Measurements from ENCODE around the gene GAGE13.
"Not testable (repeated sequence)": the region's sequence is repeated elsewhere in the genome, so short reads cannot be mapped to it uniquely, and the experiment has no call there.

Gene GAGE13, protein sequence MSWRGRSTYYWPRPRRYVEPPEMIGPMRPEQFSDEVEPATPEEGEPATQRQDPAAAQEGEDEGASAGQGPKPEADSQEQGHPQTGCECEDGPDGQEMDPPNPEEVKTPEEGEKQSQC

DNA sequence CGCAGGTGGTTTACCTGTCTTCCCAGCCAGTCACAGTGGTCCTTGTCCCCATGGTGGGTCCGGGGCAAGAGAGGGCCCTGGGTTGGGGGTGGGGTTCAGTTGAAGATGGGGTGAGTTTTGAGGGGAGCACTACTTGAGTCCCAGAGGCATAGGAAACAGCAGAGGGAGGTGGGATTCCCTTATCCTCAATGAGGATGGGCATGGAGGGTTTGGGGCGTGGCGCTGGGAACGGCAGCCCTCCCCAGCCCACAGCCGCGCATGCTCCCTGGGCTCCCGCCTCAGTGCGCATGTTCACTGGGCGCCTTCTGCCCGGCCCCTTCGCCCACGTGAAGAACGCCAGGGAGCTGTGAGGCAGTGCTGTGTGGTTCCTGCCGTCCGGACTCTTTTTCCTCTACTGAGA is at the start of gene GAGE13:
Gene GAGE13, plus strand, starts transcription at position 301 of the 400 bp plus-strand sequence. CDS start 1,156 bp downstream, outside the sequence.
- not testable (repeated sequence) for FAIRE-seq

DNA sequence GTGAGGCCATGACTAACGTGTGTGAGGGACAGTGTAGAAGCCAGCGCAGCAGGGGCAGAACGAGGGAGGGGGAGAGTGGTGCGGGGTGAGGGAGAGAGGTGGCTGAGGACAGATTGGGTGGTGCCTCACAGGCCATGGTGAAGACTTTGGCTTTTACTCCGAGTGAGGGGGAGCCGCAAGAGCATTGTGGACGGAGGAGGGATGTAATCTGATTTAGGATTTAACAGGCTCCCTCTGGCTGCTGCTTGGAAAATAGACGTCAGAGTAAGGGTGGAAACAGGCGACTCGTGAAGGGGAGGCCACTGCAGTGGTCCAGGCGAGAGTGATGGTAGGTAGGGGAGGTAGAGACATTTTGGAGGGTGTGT is 48.8 kb upstream of the GAGE13 start:
- FAIRE-seq = no peak

DNA sequence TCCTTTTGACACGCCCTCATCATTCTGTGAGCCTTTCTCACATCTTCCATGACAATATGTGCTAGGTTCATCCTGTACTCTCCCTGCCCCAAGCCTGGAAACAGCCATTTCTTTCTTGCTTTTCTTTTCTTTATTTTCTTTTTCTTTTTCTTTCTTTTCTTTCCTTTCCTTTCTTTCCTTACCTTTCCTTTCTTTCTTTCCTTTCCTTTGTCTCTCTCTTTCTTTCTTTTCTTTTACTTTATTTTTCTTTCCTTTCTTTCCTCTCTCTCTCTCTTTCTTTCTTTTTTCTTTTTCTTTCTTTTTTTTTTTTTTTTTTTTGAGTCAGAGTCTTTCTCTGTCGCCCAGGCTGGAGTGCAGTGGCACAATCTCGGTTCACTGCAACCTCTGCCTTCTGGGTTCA is 47.2 kb upstream of the GAGE13 start:
- no peak for FAIRE-seq

DNA sequence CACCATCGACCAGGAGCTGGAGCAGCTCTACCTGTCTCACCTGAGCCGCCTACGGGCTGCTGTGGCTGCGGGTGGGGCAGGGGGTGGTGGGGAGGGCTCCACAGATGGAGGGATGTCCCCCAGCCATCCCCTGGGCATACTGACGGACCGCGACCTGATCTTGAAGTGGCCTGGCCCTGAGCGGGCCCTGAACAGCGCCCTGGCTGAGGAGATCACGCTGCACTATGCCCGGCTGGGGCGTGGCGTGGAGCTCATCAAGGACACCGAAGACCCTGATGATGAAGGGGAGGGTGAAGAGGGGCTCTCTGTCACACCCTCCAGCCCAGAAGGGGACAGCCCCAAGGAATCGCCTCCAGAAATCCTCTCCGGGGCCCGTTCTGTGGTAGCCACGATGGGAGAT is 45.2 kb upstream of the GAGE13 start:
- FAIRE-seq = no peak

DNA sequence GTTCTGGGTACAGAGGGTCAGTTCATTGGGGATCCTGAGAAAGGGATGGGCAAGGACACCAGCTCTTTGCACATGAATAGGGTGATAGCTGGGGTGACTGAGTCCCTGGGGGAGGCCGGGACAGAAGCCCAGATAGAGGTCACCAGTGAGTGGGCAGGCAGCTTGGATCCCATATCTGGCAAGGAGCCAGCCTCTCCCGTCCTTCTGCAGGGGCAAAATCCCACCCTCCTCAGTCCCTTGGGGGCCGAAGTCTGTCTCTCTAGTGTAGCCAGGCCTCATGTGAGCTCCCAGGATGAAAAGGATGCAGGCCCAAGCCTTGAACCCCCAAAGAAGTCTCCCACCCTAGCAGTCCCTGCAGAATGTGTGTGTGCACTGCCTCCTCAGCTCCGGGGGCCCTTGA is 44.8 kb upstream of the GAGE13 start:
- no peak for FAIRE-seq

DNA sequence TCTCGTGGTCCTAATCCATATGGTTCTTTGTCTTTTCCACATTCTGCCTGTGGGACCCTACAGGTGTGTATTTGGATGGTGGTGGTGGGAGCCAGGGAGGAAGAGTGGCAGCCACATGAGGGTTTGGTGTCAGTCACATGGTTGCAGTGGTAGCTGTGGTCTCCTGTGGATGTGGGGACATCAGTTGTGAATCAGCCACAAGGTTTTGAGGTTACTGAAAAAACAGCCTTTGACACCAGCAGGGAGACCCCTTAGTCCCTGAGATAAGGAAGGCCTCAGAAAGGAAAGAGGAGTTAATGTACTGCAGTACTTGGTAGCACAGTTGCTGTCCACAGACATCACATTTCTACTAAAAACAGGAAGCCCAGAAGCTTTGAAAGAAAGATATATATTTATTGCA is 43.7 kb upstream of the GAGE13 start:
- no peak for FAIRE-seq

DNA sequence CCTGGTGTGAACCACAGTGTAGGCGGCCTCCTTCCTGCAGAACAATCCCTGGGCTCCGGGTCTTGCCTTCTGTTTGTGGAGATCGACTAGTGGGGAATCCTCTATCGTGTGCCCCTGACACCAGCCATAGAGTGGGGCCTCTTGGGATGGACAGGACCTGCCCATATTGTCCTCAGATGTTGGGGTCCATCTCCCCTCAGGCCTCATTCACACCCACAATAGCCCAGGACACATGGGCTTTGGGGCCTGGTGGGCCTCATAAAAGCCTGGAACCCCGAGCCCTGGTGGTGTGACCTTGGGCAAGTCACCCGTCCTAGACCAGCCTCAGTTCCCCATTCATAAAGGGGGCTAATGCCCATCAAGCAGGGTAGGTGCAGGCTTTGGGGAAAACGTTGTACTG is 41.2 kb upstream of the GAGE13 start:
- FAIRE-seq = no peak

GRCh38 chrX:49291615-49292337 is 39.6 kb upstream of the GAGE13 start:
- no peak for FAIRE-seq

- FAIRE-seq = no peak
Observed at GRCh38 chrX:49292400-49293362, 38.7 kb upstream of the GAGE13 start.

- not testable (repeated sequence) for FAIRE-seq
Observed at GRCh38 chrX:49299293-49299692, 32.1 kb upstream of the GAGE13 start.

- FAIRE-seq = no peak
Observed at GRCh38 chrX:49300703-49301102, 30.7 kb upstream of the GAGE13 start.

DNA sequence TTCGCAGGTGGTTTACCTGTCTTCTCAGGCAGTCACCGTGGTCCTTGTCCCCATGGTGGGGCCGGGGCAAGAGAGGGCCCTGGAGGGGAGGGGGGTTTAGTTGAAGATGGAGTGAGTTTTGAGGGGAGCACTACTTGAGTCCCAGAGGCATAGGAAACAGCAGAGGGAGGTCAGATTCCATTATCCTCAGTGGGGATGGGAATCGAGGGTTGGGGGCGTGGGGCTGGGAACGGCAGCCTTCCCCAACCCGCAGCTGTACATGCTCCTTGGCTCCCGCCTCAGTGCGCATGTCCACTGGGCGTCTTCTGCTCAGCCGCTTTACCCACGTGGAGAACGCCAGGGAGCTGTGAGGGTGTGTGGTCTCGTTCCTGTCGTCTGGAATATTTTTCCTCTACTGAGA is 28.0 kb upstream of the GAGE13 start, which contains the start of gene GAGE10:
Gene GAGE10, plus strand, starts transcription at position 301 of the 400 bp plus-strand sequence. CDS start 1,214 bp downstream, outside the sequence.
- FAIRE-seq = no peak

- not testable (repeated sequence) for FAIRE-seq
Observed at GRCh38 chrX:49307775-49308174, 23.6 kb upstream of the GAGE13 start.

DNA sequence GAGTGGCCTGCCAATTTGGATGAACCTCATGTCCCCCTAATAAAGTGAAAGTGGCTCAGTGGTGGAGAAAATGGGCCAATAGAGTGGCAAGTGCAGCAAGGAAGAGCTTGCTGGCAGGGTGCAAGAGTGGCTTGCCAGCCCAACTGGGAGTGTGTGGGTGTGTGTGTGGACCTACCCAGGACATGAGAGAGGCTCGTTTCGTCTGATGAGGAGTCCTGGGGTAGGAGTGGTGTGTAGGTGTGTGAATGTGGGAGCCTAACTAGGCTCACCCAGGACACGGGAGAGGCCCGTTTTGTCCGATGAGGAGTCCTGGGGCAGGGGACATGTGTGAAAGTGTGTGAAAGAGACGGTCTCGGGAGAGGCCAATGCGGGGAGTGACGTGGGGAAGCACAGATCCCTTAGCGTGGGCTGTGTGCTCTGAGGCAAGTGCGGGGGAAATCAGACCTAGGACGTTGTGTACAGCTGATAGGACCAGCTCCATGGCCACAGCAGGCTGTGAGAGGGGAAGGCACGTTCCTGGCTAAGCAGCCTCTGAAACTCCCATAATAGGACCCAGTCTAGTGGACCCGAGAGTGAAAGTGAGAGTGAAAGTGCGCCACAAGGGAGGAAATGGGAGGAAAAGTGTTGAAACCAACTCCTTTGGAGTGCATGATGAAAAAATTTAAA is 22.6 kb upstream of the GAGE13 start:
- no peak for FAIRE-seq

- FAIRE-seq = peak; percentile 73
Observed at GRCh38 chrX:49309401-49309981, 21.9 kb upstream of the GAGE13 start.

DNA sequence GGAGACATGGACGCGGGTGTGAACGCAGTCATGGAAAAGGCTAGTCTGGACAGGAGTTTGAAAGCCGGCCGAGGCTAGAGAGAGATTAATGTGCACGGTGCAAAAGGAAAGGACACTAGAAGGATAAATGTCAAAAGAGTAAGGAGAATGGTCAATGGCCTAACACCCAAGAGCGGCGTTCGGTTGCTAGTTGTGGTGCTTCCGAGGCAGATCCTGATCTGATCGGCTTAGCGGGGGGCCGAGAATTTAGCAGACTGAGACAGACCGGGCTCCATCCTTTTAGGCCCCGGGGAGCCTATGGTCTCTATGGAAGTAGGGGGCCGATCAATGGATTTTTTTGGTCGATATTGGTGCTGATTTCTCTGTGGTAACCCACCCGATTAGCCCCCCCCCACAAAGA is 21.0 kb upstream of the GAGE13 start:
- no peak for FAIRE-seq

DNA sequence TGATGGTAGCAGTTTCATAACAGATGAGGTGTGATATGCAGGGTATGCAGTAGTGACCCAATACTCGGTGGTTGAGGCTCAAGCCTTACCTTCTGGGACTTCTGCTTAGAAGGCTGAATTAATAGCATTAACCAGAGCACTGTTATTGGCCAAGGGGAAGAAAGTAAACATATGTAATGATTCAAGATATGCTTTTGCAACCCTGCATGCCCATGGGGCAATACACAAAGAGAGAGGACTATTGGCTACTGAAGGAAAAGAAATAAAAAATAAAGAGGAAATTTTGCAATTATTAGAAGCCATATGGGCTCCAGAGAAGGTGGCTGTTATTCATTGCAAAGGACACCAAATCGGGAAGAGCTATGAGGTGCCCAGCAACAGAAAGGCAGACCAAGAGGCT is 19.2 kb upstream of the GAGE13 start:
- FAIRE-seq = no peak

GRCh38 chrX:49316085-49316484 is 15.3 kb upstream of the GAGE13 start:
- no peak for FAIRE-seq

DNA sequence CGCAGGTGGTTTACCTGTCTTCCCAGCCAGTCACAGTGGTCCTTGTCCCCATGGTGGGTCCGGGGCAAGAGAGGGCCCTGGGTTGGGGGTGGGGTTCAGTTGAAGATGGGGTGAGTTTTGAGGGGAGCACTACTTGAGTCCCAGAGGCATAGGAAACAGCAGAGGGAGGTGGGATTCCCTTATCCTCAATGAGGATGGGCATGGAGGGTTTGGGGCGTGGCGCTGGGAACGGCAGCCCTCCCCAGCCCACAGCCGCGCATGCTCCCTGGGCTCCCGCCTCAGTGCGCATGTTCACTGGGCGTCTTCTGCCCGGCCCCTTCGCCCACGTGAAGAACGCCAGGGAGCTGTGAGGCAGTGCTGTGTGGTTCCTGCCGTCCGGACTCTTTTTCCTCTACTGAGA is 9.6 kb upstream of the GAGE13 start, which contains the start of gene GAGE12J:
Gene GAGE12J, plus strand, starts transcription at position 301 of the 400 bp plus-strand sequence. CDS start 1,157 bp downstream, outside the sequence.
- FAIRE-seq = not testable (repeated sequence)

- FAIRE-seq = not testable (repeated sequence)
Observed at GRCh38 chrX:49322266-49322665, 9.1 kb upstream of the GAGE13 start.

DNA sequence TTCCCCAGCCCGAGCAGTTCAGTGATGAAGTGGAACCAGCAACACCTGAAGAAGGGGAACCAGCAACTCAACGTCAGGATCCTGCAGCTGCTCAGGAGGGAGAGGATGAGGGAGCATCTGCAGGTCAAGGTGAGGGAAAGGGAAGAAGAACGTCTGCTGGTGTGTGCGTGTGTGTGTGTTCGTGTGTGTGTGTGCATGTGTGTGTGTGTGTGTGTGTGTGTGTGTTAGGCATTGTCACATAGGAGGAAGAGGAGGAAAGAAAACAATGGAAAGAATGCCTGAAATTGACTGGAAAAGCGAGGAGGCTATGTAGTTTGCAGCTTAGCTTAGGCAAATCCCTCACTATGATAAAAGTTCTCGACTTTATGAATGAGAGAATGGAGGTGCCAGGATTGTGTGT is 7.6 kb upstream of the GAGE13 start:
- FAIRE-seq = not testable (repeated sequence)

DNA sequence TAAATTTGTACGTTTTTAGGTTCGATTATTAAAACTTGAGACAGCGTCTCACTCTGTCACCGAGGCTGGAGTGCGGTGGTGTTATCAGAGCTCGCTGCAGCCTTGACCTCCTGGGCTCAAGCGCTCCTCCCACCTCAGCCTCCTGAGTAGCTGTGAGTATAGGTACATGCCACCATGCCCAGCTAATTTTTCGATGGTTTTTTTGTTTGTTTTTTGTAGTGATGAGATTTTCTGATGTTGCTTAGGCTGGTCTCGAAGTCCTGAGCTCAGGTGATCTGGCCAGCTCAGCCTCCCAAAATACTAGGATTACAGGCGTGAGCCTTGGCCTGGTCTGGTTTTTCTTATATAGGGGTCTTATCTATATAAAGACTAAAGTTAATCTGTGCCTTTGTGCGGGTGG is 961 bp upstream of the GAGE13 start:
- FAIRE-seq = not testable (repeated sequence)
